Pancreas (tissue), 10 donors: ENCODE measurements around the gene UBB. TPM values are rescaled to one million over a fixed set of nuclear protein-coding genes. Genes with fewer than 3 reads are reported as not detected.

Source experiments
- ATAC-seq, 4 donors: fragments of 200-7000 bp; cut with Tn5 transposase; one replicate each; pipeline versions ENCODE4 v1.8.0 to v1.9.1; 2020; ENCODE audit warnings: mild to moderate bottlenecking in 4 of 4, moderate library complexity in 4 of 4
- DNase-seq, 6 donors: peaks; one replicate each; pipeline ENCODE4 v3.0.0-alpha.2; 2020
- FAIRE-seq: peaks from 2 replicates; lab custom pipeline; 2012; peaks lifted over from hg19 to GRCh38; lab: Jason Lieb, UNC
- H3K27ac ChIP-seq, 4 donors: fragments of 200-600 bp; sonication (generic); 1 replicate in 3 of 4; 2 replicates in 1 of 4; pipeline versions ENCODE4 v1.5.0 to v1.8.0; 2020
- H3K27me3 ChIP-seq, 4 donors: fragments of 200-600 bp; one replicate each; pipeline ENCODE4 v1.8.0; 2021
- H3K36me3 ChIP-seq, 3 donors: fragments of 200-600 bp; sonication (generic) in 1 of 3; one replicate each; pipeline versions ENCODE4 v1.5.0 to v1.8.0; 2020 to 2021
- H3K4me1 ChIP-seq, 3 donors: fragments of 200-600 bp; one replicate each; pipeline ENCODE4 v1.8.0; 2021
- H3K4me3 ChIP-seq, 4 donors: fragments of 200-600 bp; sonication (generic) in 2 of 4; one replicate each; pipeline versions ENCODE4 v1.5.0 to v1.8.0; 2020 to 2021
- H3K9me3 ChIP-seq, 4 donors: fragments of 200-600 bp; one replicate each; pipeline ENCODE4 v1.8.0; 2021
- CTCF ChIP-seq, 4 donors: fragments of 200-600 bp; sonication (generic) in 3 of 4; IDR thresholded peaks; one replicate each; pipeline versions ENCODE4 v1.5.0 to v1.8.0; 2021; ENCODE audit warnings: antibody characterized with exemption in 4 of 4
- WGBS, 2 donors: extraction: QIAGEN DNeasy Blood & Tissue Kit; methylation state at CpG; one replicate each; pipeline ENCODE4 v1.1.7; 2013; 5-methylcytosine and 5-hydroxymethylcytosine counted together
- intact Hi-C, 3 donors: fragments of 100-400 bp; cut with DNase I; formaldehyde crosslinking; loops; one replicate each; pipeline versions ENCODE4 v1.11.1 to v1.14.2; 2022
- polyA plus RNA-seq, 2 donors: library from polyadenylated mRNA; stranded (reverse); fragments of 200-250 nt; gene quantifications; one replicate each; pipeline ENCODE4 v1.2.3, GENCODE V29; 2013
- total RNA-seq, 6 donors: library from RNA; stranded (reverse); fragmentation: NEBNext Ultra II Directional in 4 of 6; extraction: Animal tissue kit (Norgen Biotek cat#: 25700) in 4 of 6; gene quantifications; one replicate each; pipeline versions ENCODE4 v1.2.1 to v1.2.4, GENCODE V29; 2021 to 2023
- donor health status: healthy with polysubstance abuse.
- donor health status: DM: no; HTN: no; CAD: no; lungs with moderate emphysema.
- donor health status: DM: no; HTN: no; CAD: no.
- donor health status: control.
- donor health status: control.
- donor health status: Bipolar disorder and iron deficiency.
- donor health status: DM: yes; HTN: yes; CAD: no.
- donor health status: DM: no; HTN: no; CAD: no.
- donor health status: DM: no; HTN: no; CAD: no.
- donor health status: DM: yes; HTN: yes; CAD: no.

The UBB gene
- total and polyA plus RNA-seq, 8 donors = 321 to 972 (median 684) TPM

- 39 to 43% methylated on average over 10 of the region's 10 CpGs for WGBS, 2 donors
- intact Hi-C loops = no loop called here
- H3K4me1 ChIP-seq = peaks cover 0 to 6% (median 0%) of the 10 kb centered on the region in 3 donors
- H3K4me3 ChIP-seq = peak overlapping the region in 3 of 4 donors; percentile 37 to 79 (median 57)
- no peak overlapping the region for H3K27ac ChIP-seq
- ATAC-seq = no peak
- no peaks in the 10 kb centered on the region for H3K9me3 ChIP-seq
- DNase-seq = no peak
- no peaks in the 10 kb centered on the region for H3K27me3 ChIP-seq
- no peaks in the 10 kb centered on the region for H3K36me3 ChIP-seq
- no peak for FAIRE-seq
- TF ChIP-seq CTCF (IDR thresholded peaks at IDR 0.05) = no peak
Measured at GRCh38 chr17:16351831-16352230, 29.1 kb upstream of the UBB start.

- intact Hi-C loops = no loop called here
- Histone ChIP-seq H3K27me3 (no peaks in the 10 kb centered on the region), H3K4me1 (peaks cover 0 to 6% (median 0%) of the 10 kb centered on the region in 3 donors), H3K4me3 (peak overlapping the region; percentile 37 to 79 (median 62)), H3K9me3 (no peaks in the 10 kb centered on the region), H3K36me3 (no peaks in the 10 kb centered on the region), H3K27ac (no peak overlapping the region)
- ATAC-seq (peak; percentile 59 to 75 (median 72)), DNase-seq (peak; percentile 27 to 74 (median 44)), FAIRE-seq (no peak)
- no peak for TF ChIP-seq CTCF (IDR thresholded peaks at IDR 0.05)
- 0 to 1% methylated on average over 25 of the region's 25 CpGs for WGBS, 2 donors
Measured at GRCh38 chr17:16352303-16352666, 28.6 kb upstream of the UBB start.

DNA sequence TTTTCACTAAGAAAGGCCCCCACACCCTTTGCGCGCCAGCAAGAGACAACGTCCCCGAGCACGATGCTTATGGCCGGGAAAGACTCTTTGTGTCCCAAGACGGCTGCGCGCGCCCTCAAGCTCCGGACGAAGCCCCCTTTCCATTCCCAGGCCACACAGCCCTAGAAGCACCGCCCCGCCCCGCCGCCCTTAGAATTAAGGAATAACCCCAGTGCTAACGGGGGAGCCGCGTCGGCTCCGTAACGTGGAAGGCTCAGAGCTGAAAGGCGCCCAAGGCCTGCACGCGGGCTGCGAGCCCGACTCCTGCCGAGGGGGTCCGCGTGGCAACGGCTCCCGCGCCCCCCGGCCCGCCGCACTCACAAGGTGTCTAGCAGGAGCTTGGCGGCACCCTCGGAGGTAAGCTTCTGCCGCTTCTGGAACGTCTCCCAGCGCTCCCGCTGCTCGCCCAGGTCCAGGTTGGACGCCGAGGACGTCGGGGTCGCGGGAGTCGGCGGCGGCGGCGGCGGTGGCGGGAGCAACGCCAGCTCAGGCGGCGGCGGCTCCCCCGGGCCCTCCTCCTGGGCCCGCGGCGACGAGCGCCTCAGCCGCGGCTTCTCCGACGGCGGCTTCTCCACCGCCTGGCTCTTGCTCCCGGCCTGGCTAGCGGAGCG is 28.1 kb upstream of the UBB start:
- Histone ChIP-seq H3K9me3 (no peaks in the 10 kb centered on the region), H3K27me3 (no peaks in the 10 kb centered on the region), H3K4me3 (peak overlapping the region; percentile 37 to 79 (median 62)), H3K27ac (peak overlapping the region in 1 of 4 donors; percentile 48), H3K36me3 (no peaks in the 10 kb centered on the region), H3K4me1 (peaks cover 0 to 6% (median 0%) of the 10 kb centered on the region in 3 donors)
- intact Hi-C loops = no loop called here
- TF ChIP-seq CTCF (IDR thresholded peaks at IDR 0.05) = no peak
- peak; percentile 69 to 83 (median 74) for ATAC-seq
- no peak for FAIRE-seq
- 0% methylated on average over 66 to 75 of the region's 75 CpGs for WGBS, 2 donors
- DNase-seq = peak; percentile 15 to 76 (median 46)

DNA sequence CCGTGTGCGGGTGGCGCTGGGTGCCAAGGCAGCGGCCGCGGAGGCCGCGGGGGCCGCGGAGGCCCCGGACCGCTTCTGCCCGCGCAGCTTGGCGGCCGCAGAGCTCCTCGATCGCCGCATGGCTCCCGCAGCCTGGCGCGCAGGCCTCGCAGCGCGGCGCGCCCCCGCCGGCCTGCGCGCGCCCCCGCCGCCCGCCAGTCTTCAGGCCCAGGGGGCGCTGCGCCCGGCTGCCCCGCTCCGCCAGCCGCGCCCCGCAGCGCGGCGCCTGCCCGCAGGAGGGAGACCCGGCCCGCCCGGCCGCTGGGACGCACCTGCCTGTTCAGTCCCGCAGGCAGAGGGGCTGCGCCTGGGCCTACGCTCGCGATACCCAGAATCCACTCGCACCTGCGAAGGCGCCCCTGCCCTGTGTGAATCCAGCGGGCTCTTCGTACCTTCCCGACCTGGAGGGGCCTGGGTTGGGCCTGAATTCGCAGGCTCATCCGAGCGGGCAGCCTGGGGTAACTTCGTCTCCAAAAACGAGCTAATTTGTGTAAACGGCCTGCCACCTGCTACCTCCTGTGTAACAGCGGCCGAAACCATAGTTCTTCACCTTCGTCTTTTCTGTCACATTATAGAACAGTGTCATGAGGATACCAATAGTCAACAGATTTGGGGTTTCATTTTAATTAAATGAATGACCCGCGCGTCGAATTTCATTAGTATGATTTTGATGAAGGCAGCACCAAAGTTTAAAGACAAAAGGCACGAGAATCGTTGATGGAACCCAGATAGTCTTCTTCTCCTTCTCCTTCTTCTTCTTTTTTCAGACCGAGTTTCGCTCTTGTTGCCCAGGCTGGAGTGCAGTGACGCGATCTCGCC is 27.3 kb upstream of the UBB start, which contains the start of gene CENPV:
CENPV (minus strand) TSS at position 153 of the 858 bp plus-strand sequence; CDS start at position 120, 33 bp downstream.
- TF ChIP-seq CTCF (IDR thresholded peaks at IDR 0.05) = no peak
- no peak for FAIRE-seq
- 17 to 20% methylated on average over 73 to 83 of the region's 83 CpGs for WGBS, 2 donors

More for the DNA sequence above, 27.3 kb upstream of the UBB start, which contains the start of gene CENPV:
- Histone ChIP-seq H3K4me1 (peaks cover 0 to 6% (median 0%) of the 10 kb centered on the region in 3 donors), H3K4me3 (peak within 1 kb of the TSS; percentile 37 to 79 (median 62)), H3K36me3 (no peaks in the 10 kb centered on the region), H3K9me3 (no peaks in the 10 kb centered on the region), H3K27ac (peak within 1 kb of the TSS in 1 of 4 donors; percentile 48), H3K27me3 (no peaks in the 10 kb centered on the region)
- peak; percentile 35 to 85 (median 58) for DNase-seq
- intact Hi-C loops = no loop called here
- peak; percentile 70 to 84 (median 82) for ATAC-seq
